ENCODE results near the gene OR9A2.

OR9A2 gene, protein sequence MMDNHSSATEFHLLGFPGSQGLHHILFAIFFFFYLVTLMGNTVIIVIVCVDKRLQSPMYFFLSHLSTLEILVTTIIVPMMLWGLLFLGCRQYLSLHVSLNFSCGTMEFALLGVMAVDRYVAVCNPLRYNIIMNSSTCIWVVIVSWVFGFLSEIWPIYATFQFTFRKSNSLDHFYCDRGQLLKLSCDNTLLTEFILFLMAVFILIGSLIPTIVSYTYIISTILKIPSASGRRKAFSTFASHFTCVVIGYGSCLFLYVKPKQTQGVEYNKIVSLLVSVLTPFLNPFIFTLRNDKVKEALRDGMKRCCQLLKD

DNA sequence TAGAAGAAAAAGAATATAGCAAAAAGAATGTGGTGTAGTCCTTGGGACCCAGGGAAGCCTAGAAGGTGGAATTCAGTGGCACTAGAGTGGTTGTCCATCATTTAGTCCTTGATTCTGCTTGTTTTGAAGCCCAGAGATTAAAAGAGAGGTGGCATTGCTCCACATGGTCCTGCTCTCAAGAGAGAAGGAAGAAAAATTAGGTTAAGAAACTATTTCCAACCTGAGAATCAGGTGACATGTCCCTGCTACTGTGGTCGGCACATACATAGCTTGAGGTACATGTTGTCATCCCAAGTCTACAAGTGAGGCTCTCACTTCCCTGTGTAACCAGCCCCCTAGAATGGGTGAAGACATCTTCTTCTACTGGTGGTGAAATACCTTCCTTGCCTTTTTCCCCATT, at the start of gene OR9A2:
TSS of gene OR9A2 (minus strand) at position 101 of the 400 bp plus-strand sequence. CDS start at position 101, 0 bp downstream.
- DNase-seq: no peak

DNA sequence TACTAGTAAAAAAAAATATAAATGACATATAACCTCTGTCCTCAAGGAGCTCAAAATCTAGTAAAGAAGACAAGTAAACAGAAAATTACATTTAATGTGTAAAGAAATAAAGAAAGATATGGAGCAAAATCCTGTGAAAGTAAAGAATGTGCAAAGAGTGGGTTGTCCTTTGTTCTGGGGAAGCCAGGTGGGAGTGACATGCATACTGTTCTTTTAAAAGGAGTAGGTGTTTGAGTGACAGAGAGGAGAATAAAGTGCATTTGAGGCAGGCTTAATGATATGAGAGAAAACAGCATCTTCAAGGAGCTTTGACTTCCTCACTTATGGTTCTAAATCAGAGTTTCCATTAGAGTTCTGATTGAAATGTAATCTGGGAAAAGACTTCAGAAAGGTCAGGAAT, 47.2 kb upstream of the OR9A2 start:
- DNase-seq: no peak

DNA sequence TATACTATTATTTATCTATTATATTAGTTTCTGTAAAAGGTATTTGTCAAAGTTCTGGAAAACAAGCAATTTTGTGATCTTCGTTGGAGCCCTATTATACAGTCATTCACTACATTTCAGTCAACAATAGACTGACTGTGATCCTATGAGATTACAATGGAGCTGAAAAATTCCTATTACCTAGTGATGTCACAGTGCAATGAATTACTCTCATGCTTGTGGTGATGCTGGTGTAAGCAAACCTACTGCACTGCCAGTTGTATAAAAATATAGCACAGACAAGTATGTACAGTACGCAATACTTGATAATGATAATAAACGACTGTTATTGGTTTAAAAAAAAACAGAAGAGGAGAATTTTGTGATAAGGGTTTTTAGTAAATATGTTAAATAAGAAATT, 46.6 kb upstream of the OR9A2 start:
- DNase-seq: no peak

DNA sequence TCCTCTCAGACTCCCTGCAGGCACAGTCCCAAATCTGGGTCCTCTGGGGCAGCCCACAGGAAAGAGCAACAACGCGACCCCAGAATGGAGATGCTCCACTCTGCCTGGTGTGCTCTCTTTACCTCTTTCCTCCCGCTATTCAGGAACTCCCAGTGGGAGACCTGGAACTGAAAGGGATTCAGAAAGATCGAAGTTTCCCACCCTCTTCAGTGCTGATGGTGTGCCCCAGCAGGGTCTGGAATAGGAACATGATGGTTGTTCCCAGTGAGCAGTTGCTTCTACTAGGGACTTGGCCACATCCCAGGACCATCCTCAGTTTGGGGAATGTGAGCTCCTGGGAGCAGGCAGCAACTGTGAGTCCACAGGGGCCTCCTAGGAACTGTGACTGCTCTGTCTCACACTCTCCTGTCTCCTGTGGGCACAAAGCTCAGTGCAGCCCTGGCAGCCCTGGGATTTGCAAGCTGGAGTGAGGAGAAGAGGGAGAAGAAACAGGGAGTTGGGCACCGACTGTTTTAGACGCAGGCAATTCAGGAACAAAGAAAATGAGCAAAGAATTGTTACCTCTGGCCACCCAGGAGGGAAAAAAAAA, 43.1 kb upstream of the OR9A2 start:
- DNase-seq: no peak

DNA sequence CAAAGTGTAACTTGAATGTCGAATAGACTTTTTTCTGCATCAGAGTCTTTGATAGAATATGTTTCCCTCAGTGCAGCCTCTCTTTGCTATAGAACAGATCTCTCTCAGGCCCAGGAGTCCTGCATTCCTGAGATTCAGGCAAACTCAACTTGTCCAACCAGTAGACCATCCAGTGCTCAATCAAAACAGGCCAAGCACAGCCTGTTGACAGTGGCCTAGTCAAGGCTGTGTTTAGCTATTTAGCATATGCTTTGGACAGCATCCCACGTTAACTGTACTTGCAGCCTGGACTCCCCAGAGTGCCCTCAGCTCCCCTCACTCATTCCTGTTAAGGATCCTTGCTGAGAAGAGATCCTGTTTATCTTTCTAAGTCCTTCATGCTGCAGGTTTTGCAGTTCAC, 41.5 kb upstream of the OR9A2 start:
- DNase-seq: no peak

DNA sequence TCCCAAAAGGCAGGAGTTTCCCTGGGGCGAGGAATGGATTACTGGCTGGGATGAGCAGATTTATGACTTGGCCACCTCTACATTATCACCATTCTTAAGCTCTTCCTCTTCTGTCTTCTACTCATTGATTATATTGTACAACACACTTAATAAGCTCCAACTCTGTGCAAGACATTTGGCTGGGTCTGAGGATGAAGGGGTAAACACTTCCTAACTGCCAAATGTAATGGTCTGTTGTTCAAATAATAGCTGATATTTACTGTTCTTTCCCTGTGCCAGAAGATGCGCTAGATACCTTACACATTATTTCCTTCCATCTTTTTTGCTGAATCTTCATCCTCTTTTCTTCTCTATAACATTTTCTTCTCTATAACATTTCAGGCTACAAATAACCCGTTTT, 36.8 kb upstream of the OR9A2 start:
- DNase-seq: no peak

DNA sequence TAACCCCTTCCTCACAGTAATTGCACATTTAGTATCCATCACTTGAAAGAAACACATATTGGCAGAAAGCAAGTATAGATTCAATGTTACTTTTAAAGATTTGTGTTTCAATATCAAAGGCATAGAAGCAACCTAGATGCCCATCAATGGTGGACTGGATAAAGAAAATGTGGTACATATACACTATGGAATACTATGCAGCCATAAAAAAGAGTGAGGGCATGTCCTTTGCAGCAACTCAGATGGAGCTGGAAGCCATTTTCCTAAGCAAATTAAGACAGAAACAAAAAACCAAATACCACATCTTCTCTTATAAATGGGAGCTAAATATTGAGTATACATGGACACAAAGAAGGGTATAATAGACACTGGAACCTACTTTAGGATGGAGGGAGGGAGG, 28.8 kb upstream of the OR9A2 start:
- DNase-seq: no peak

DNA sequence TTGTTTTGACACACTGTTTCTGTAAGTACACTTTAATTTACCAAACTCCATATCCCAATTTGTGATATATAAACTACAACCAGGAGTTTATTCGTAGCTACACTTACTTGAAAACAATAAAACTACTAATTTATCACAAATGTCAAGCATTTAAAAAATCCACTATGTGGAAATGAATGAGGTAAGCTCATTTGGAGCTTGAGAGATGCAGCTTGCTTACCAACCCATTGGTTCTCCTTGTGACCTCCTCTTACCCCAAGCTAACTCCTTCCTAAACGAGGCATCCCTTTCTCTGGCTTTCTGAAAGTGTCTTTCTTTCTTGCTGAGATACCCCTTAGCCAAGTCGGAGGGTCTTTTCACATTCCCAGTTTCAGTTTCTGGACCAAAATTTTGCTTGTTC, 27.7 kb upstream of the OR9A2 start:
- DNase-seq: no peak

DNA sequence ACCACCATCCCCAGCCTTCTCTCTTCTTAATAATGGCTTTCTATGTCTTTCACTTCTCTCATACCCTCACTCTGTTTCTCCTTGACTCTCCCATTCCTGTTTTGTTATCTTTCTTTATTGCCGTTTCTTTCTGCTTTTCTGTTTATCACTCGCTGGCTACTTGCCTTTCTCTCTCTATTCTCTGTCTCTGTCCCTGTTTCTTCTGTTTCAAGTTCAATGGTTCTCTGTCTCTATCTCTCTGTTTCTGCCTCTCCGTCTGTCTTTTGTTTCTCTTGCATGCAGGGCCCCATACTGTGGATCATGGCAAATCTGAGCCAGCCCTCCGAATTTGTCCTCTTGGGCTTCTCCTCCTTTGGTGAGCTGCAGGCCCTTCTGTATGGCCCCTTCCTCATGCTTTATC, 25.1 kb upstream of the OR9A2 start, which contains the start of gene OR6V1:
TSS of gene OR6V1 (plus strand) at position 301 of the 400 bp plus-strand sequence. CDS start at position 301, 0 bp downstream.
- no peak for DNase-seq

DNA sequence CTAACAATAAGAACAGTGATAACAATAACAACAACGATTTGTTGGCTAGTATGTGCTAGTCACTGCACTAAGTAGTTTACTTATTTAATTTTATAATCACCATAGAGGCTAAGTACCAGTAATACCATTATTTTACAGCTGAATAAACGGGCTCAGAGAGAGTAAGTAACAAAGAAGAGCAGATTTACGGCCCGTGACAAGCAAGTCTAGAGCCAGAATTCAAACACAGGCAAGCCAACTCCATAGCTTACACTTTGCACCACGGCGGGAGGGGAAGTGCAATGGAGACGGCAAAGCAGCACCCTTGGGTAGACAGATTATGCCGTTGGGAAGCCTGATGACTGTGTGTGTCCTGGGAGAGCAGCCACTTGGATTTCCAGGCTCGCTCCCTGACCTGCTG, 24.0 kb upstream of the OR9A2 start:
- no peak for DNase-seq

DNA sequence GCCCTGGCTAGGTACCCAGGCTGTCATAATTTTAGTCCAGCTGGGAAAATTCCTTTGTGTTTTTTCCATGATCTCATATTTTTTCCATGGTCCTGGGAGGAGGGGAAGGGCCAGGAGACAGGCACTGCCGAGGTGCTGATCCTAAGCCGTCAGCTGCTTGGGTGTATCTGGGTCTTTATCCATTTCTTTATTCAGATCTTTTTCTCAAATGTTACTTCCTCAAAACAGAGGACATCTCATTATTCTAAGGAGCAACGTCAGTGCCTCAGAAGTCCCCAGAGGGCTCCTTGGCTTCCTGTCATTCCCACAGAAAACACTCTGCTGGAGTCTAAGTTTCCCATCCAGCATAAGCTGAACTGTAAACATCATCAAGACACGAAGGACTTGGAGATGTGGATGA, 22.4 kb upstream of the OR9A2 start:
- DNase-seq: no peak

DNA sequence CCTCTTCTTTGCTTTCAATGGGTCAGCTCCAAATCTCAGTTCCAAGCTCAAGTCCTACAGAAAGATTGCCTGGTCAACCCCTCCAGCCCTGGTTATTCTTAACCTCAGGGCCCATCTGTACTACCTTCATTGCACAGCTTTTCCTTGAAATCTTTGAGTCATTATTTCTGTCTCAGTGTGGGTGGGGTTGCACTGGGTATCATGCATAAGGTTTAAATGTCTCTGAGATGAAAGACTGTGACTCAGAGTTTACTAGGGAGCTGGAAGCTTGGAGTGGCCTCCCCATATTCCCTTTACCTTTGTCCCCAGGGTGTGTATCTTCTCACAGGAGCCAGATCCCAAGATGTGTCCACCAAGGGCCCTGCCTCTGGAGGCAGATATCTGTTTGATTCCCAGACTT, 21.9 kb upstream of the OR9A2 start:
- no peak for DNase-seq

DNA sequence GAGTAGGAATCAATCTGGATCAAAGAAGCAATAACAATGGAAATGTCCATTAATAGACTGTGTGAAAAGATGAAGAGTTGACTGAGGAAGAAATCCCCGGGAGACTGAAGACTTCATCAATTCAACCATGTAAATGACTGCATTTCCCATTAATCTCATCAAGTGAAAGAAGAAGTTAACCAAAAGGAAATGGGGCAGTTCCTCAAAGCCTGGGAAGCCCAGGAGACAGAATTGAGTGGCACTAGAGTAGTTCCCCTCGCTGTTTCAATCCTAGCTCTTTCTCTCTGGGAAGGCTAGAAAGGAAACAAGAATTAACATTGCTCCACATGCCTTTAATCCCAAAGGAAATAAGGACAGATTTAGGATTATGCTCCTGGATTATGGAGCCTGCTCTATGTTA, 20.4 kb upstream of the OR9A2 start:
- DNase-seq: no peak

DNA sequence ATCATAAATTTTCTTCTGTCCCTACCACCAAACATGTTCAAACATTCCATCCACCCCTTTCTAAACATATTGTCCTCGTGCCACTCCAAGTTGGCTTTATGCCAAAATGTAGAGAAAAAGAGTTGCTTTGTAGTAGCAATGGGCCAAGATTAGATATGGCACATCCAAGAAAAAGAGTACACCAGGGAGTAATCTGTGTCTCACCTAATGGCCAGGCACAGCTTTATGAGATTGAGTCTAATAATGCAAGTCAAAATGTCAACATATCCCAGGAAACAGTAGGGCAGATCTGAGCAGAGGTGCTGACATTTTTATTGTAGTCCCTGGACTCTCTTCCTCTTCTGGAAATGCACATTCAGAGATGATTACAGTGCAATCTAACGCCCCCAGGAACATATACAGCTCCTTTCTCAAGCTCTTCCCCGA, 19.5 kb upstream of the OR9A2 start:
- no peak for DNase-seq

DNA sequence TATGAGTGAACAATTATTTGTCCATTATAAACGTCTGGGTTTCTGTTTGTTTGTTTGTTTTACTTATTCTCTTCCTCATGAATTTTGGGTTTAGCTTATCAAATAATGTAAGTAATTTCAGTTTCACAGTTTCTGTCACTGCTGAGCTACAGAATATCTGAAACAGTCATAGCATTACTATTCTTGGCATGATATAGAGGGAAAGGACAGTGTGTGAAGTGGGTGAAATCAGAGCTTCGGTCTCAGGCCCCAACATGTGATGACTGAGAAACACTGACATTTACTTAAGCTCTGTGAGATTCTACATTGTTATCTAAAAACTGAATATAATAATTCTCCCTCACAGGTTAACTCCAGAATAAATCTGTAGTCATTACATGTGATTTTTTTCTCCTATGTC, 16.5 kb upstream of the OR9A2 start:
- DNase-seq: no peak

DNA sequence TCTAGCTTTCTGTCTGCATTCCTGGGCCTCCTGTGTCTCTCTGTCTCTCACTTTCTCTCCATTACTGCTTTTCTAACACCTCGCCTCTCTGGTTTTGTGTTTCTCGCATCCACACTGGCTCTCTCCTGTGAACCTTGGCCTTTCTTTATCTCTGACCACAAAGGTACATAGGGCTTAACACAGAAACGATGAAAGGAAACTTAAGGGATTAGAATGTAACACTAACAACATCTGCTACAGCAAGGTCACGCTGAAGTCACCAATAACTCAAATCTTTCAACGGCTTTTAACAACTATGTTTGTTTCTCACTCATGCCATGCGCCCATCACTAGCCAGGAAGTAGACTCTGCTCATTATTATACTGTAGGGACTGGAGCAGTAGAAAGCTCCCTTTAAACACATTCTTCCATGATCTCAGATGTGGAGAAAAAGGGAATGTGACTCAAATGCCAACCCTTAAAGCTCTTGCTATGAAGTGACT, 15.9 kb upstream of the OR9A2 start:
- no peak for DNase-seq

DNA sequence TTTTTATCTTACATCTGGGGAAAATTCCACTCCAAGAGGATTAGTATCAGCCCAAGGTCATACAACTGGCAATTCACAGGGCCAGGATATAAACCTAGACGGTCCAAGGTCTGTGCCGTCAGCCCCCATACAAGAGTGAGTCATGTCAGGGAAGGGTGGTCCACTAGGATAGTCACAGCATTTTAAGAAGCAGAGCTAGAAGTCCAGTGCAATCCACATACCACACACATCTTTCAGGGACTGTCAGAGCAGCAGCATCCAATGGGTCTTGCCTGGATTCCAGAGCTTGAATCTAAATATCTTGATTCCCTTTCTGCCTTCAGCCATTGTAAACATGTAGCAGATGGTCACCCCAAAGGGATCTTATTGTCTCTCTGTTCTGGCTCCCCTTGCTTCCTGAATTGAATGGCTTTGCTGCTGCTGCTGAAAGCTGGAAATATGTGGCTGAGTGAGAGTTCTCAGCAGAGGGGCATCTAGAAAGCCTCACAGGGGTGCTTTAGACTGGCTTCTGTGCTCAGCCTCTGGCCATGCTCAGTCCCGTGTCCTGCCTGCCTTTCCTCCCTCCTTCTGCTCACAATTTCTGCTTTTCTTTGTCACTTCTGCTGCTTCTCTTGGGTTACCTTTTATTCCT, 15.3 kb upstream of the OR9A2 start:
- no peak for DNase-seq

DNA sequence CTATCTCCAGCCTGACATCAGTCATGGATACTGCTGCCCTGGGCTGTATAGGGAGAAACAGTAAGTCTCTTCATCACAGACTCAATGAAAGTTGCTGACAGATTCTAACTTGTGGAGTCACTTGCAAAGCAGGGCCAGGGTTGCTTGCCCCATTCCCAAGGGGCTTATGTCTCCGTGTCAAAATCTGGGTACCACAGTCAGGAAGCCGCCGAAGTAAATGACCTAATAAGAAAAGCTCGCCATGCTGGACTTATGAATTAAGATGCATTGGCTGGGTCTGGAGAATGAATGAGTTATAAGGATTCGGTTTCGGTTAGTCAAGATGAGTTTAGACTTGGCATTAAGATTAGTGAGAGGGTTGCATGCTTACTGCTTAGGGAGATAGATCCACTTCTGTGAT, 14.4 kb upstream of the OR9A2 start:
- DNase-seq: no peak

DNA sequence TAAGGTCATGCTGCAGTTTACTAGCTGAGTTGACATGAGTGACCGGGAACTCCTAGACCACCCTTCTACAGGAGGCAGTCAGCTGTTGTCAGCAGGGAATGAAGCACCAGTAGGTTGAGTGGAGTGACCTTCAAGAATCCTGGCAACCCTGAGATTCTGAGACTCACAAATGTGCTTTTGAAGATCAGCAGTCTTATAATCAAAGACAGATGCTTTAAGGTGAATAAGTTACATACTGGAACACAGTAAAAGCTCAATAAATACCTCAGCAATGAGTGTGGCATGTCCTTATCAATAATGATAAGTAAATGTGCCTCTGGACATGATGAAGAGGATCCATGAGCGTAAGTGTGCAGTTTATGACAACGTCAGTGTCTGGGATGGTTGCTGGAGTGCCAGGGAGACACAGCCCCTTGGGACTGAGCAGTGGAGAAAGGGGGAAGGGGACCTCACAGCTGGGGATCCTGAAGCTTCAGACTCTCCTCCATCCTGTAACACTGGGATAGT, 13.3 kb upstream of the OR9A2 start:
- DNase-seq: no peak

DNA sequence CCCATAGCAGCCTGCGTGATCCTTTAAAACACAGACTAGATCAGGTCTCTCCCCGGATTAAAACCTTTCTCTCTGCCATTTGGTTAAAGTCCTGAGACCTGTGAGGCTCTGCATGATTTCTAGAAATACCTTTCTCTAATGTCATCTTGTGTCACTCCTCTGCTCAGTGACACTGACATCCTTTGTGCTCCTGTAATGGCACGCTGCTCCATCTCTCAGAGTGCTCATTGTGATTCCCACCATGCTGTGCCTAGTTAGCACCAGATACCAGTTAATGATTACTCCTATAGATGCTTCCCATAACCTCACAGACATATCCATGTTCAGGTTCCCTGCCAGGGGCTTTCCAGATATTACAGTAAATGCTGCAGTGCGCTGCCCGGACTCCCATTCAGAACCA, 11.7 kb upstream of the OR9A2 start:
- no peak for DNase-seq

DNA sequence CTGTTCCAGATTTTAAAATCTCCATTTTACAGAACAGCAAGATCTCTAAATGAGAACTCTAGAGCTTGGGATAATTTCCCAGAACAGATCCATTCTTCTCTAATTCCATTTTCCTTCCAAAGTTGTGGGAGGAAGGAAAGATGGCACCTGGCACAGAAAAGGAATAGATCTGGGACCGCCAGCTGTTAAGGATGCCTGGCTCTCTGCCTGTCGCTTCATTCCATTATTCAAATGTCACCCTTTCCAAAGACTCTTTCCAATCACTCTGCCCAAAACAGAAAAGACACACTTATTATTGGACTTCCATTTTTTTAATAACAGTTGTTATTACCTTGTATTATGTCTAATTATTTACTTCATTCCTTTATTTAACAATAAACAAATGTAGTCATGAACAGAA, 751 bp upstream of the OR9A2 start:
- DNase-seq: no peak

DNA sequence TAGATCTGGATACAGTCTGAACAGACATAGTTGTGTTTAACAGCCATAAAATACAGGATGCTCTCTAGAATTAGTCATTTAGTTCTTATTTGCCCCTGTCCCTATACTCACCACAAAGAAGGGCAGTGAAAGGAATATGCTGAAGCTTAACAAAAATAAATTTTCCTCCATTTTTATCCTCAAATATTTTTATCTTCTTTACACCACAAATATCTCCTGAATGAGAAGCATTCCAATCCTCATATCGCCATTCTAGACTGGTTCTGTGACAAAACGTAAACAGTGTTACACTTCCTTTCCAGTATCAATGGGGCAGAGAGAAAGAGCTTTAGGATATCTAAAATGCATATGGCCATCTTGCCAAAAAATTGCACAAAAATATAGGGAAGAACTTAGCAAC, 1.6 kb downstream of the OR9A2 start:
- DNase-seq: no peak

DNA sequence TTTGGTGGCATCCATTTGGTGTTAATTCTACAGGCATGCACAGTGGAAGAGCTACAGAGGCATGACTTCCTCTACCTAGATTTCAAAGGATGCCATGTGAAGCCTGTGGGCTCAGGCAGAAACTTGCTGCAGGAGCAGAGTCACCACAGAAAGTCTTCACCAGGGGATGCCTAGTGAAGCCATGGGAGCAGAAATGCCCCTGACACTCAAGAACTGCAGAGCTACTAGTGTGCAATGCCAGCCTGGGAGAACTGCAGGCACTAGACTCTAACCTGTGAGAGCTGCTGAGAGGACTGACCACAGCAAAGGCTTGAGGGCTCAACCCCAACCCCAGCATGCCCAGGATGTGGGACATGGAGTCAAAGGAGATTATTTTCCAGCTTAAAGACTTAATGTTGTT, 3.9 kb downstream of the OR9A2 start:
- no peak for DNase-seq

DNA sequence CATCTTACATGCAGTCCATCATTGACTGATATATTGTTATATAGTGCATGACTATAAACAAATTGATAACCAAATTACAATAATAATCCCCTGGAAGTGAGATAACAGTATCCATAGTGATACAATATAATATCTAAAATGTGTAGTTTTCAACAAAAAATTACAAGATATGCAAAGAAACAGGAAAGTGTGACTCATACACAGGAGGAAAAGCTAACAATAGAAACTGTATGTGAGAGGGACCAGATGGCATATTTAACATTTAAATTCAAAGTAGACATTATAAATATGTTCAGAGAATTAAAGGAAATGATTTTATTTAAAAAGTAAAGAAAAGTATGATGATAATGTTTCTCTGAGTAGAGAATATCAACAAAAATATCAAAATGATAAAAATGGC, 8.0 kb downstream of the OR9A2 start:
- DNase-seq: no peak
